ENCODE results near the gene SDC1. TPM values are rescaled to one million over a fixed set of nuclear protein-coding genes. Genes with fewer than 3 reads are reported as not detected.

The SDC1 gene
- total and polyA plus RNA-seq, 12 donors = 3.1 to 74.2 (median 18.0) TPM

DNA sequence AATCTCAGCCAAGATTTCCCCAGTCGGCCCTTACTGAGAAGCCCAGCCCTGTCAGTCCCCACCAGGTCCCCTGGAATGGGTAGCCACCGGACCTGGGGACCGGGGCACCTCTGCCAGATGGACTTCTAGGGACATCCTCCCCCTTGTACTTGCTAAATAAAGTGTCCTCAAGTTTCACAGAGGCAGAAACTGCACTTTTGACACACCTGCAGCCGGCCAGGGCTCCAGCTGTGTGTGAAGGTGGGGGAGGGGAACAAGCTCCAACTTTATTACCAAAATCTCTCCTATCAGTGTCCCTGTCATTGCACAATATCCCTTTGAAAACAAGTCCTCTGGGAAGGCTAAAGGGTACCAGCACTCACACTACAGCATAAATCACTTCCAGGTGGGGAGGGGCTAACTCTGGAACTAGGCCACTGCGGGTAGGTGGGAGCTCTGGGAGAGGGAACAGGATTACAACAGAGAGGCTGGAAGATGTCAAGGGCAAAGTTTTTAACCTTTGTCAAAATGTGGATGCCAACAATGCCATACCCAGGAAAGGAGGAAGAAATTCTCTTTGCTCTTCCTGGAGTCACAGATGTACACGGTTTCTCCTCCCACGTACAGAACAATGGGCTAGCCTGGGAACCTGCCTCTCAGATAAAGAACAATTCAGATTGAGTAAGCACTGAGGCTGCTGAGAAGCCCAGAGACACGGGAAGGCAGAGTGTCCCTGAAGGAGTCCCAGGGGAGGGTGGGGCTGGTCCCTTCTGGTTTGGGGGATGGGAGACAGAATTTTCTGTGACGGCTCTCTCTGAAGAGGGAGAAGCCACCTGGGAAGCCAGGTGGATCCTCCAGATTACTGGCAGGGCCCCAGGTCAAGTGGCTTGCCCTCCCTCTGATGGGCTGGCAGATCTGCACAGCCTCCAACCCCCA is 11.0 kb downstream of the SDC1 start:
- Histone ChIP-seq H3K27ac (peak overlapping the region in 3 of 5 donors; percentile 32 to 88 (median 69)), H3K27me3 (no peaks in the 10 kb centered on the region), H3K4me3 (no peak overlapping the region), H3K4me1 (replicated peaks in 1 of 2) (peaks cover 16 to 34% of the 10 kb centered on the region in 2 donors), H3K9me3 (replicated peaks in 1 of 3) (no peaks in the 10 kb centered on the region), H3K36me3 (replicated peaks in 1 of 2) (no peaks in the 10 kb centered on the region)
- WGBS, 4 donors = 47 to 57% (median 52%) methylated on average over 5 to 9 of the region's 9 CpGs
- peak in 4 of 7 donors; percentile 45 to 78 (median 62) for DNase-seq
- intact Hi-C loops (cut with DNase I) = no loop called here
- no peak for TF ChIP-seq POLR2A (IDR thresholded peaks at IDR 0.05)
- TF ChIP-seq, protein P1, sequence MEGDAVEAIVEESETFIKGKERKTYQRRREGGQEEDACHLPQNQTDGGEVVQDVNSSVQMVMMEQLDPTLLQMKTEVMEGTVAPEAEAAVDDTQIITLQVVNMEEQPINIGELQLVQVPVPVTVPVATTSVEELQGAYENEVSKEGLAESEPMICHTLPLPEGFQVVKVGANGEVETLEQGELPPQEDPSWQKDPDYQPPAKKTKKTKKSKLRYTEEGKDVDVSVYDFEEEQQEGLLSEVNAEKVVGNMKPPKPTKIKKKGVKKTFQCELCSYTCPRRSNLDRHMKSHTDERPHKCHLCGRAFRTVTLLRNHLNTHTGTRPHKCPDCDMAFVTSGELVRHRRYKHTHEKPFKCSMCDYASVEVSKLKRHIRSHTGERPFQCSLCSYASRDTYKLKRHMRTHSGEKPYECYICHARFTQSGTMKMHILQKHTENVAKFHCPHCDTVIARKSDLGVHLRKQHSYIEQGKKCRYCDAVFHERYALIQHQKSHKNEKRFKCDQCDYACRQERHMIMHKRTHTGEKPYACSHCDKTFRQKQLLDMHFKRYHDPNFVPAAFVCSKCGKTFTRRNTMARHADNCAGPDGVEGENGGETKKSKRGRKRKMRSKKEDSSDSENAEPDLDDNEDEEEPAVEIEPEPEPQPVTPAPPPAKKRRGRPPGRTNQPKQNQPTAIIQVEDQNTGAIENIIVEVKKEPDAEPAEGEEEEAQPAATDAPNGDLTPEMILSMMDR (IDR thresholded peaks at IDR 0.05) = no peak

GRCh38 chr2:20212871-20213503 is 11.9 kb downstream of the SDC1 start:
- DNase-seq = peak in 6 of 7 donors; percentile 39 to 65 (median 58)
- intact Hi-C loops (cut with DNase I) = no loop called here
- no peaks in the 10 kb centered on the region for H3K9me3 ChIP-seq (replicated peaks in 1 of 3)
- H3K4me3 ChIP-seq = no peak overlapping the region
- H3K4me1 ChIP-seq (replicated peaks in 1 of 2) = peaks cover 16 to 32% of the 10 kb centered on the region in 2 donors
- 33 to 67% (median 44%) methylated on average over 1 to 16 of the region's 16 CpGs for WGBS, 4 donors
- H3K27me3 ChIP-seq = no peaks in the 10 kb centered on the region
- peak overlapping the region; percentile 1 to 88 (median 41) for H3K27ac ChIP-seq
- H3K36me3 ChIP-seq (replicated peaks in 1 of 2) = no peaks in the 10 kb centered on the region
- no peak for TF ChIP-seq POLR2A (IDR thresholded peaks at IDR 0.05)

- no peak overlapping the region for H3K4me3 ChIP-seq
- WGBS, 4 donors = 35 to 46% (median 42%) methylated on average over 4 to 11 of the region's 11 CpGs
- TF ChIP-seq, protein P1 (IDR thresholded peaks at IDR 0.05) = no peak
- no peaks in the 10 kb centered on the region for H3K9me3 ChIP-seq (replicated peaks in 1 of 3)
- no peaks in the 10 kb centered on the region for H3K27me3 ChIP-seq
- intact Hi-C loops (cut with DNase I) = no loop called here
- peak in 5 of 7 donors; percentile 52 to 81 (median 63) for DNase-seq
- H3K36me3 ChIP-seq (replicated peaks in 1 of 2) = no peaks in the 10 kb centered on the region
- H3K27ac ChIP-seq = peak overlapping the region; percentile 1 to 88 (median 41)
- peaks cover 16 to 26% of the 10 kb centered on the region in 2 donors for H3K4me1 ChIP-seq (replicated peaks in 1 of 2)
These were observed 12.5 kb downstream of the SDC1 start for GRCh38 chr2:20212459-20212870.

- intact Hi-C loops (cut with DNase I) = no loop called here
- WGBS, 4 donors = 82 to 95% (median 86%) methylated on average over 7 to 14 of the region's 14 CpGs
- Histone ChIP-seq H3K27me3 (no peaks in the 10 kb centered on the region), H3K9me3 (replicated peaks in 1 of 3) (no peaks in the 10 kb centered on the region), H3K4me1 (replicated peaks in 1 of 2) (peaks cover 16 to 21% of the 10 kb centered on the region in 2 donors), H3K4me3 (no peak overlapping the region), H3K27ac (peak overlapping the region in 4 of 5 donors; percentile 32 to 88 (median 55)), H3K36me3 (replicated peaks in 1 of 2) (no peaks in the 10 kb centered on the region)
- no peak for DNase-seq
- TF ChIP-seq POLR2A (IDR thresholded peaks at IDR 0.05) = no peak
These were observed 13.0 kb downstream of the SDC1 start for GRCh38 chr2:20211860-20212458.

DNA sequence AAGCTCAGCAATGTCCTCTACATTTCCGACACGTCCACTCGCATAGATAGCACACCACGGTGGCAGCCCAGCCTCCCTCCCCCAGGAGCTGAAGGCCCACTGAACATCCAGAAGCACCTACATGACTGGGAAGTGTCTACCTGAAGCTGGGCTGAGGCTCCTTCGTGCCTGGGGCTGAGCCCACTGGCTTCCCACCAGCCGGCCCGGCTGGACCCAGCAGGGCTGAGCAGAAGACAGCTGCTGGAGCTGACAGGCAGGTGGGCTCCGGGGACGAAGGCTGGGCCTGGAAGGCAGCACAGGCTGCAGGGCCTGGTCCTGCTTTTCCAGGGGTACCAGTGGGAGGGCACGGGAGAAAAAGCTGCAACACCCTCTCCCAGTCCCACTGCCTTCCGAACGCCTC is 13.5 kb downstream of the SDC1 start:
- no peaks in the 10 kb centered on the region for H3K9me3 ChIP-seq (replicated peaks in 1 of 3)
- H3K4me1 ChIP-seq (replicated peaks in 1 of 2) = peaks cover 16 to 20% of the 10 kb centered on the region in 2 donors
- intact Hi-C loops (cut with DNase I) = no loop called here
- TF ChIP-seq POLR2A (IDR thresholded peaks at IDR 0.05) = no peak
- TF ChIP-seq, protein P1 (IDR thresholded peaks at IDR 0.05) = no peak
- H3K27ac ChIP-seq = no peak overlapping the region
- H3K36me3 ChIP-seq (replicated peaks in 1 of 2) = no peaks in the 10 kb centered on the region
- no peaks in the 10 kb centered on the region for H3K27me3 ChIP-seq
- 83 to 100% (median 90%) methylated on average over 2 to 12 of the region's 12 CpGs for WGBS, 4 donors
- H3K4me3 ChIP-seq = no peak overlapping the region
- no peak for DNase-seq
